GM12801 (cell line): ENCODE measurements around the gene ISCU.

Experiments
- TF ChIP-seq, protein P1 (sequence below): IDR thresholded peaks from one replicate; pipeline ENCODE4 v1.5.1; 2011; ENCODE audit warnings: control low read depth; ENCODE audit not compliant: insufficient read length; ENCODE audit errors: extremely low read depth

Gene ISCU

GRCh38 chr12:108561852-108562347, 496 bp upstream of the ISCU start:
- TF ChIP-seq, protein P1, sequence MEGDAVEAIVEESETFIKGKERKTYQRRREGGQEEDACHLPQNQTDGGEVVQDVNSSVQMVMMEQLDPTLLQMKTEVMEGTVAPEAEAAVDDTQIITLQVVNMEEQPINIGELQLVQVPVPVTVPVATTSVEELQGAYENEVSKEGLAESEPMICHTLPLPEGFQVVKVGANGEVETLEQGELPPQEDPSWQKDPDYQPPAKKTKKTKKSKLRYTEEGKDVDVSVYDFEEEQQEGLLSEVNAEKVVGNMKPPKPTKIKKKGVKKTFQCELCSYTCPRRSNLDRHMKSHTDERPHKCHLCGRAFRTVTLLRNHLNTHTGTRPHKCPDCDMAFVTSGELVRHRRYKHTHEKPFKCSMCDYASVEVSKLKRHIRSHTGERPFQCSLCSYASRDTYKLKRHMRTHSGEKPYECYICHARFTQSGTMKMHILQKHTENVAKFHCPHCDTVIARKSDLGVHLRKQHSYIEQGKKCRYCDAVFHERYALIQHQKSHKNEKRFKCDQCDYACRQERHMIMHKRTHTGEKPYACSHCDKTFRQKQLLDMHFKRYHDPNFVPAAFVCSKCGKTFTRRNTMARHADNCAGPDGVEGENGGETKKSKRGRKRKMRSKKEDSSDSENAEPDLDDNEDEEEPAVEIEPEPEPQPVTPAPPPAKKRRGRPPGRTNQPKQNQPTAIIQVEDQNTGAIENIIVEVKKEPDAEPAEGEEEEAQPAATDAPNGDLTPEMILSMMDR = no peak

DNA sequence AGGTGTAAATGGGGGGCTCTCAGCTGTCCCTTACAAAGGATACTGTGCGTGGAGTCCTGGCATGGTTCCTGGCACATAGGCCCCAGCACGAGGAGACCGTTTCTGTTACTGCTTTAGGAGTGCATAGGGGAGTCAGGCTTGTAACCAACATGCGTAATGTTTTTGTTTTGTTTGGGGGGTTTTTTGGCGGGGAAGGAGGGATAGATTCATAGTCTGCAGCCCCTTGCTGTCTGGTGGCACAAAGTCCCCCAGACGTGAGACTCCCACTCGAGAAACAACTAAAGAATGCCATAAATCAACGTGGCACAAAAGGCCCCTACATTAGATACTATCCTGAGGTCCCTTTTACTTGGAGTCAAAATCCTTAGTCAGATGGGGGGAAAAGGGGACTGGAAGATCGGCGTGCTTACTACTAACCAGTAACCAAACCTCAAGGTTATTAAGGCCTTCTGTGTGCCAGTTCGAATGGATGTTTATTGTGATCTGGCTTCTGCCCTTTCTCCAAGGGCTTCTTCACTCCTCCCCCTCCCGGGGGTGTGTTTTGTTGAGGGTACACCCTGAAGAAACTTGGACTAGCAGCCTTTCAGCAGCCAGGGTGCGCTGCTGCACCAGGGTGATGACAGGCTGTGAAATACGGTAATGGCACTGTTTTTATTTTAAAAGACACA, 874 bp downstream of the ISCU start:
- TF ChIP-seq, protein P1 = peak; percentile 92

GRCh38 chr12:108563804-108564151, 1.4 kb downstream of the ISCU start:
- TF ChIP-seq, protein P1 = no peak

GRCh38 chr12:108564724-108565123, 2.3 kb downstream of the ISCU start:
- TF ChIP-seq, protein P1 = no peak

DNA sequence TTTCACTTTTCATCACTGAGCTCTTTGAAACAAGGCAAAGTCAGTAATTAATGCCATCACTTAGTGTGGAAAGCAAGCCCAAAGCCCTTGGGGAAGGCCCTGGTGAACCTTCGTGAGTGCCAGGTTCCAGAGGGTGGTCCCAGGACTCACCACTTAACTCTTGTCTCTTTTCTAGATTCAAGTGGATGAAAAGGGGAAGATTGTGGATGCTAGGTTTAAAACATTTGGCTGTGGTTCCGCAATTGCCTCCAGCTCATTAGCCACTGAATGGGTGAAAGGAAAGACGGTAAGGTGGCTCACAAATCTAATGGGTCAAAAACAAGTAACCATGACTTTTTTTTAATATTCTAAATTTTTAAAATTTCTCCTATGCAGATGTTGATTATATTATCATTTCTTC, 2.8 kb downstream of the ISCU start:
- TF ChIP-seq, protein P1 = no peak

- TF ChIP-seq, protein P1 = no peak
Measured at GRCh38 chr12:108565976-108566375, 3.6 kb downstream of the ISCU start.

DNA sequence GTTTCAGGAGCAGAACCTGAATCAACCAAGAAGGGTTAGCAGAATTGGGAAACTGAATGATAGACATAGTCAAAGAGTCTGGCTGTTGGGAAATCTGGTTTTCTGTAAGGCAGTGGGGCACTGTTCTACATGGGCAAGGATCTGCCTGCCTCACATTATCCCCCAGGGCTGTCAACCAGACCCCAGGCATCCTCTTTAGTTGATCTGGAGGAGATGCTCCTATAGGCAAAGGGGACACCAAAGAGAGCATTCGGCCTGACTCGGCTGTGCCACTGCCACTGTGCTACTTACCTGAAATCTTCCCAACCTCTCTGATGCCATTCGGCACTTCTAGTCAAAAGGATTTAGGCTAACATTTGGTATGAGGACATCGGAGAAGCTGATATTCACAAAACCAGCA, 4.1 kb downstream of the ISCU start:
- TF ChIP-seq, protein P1 = no peak
